Astrocyte (in vitro differentiated cells and primary cell): ENCODE data around the gene PPP1R7. TPM values are rescaled to one million over a fixed set of nuclear protein-coding genes. Genes with fewer than 3 reads are reported as not detected.

Source experiments
- DNase-seq: peaks from one replicate; pipeline ENCODE4 v3.0.0-alpha.2; 2010; ENCODE audit warnings: low read depth
- FAIRE-seq: peaks from 2 replicates; lab custom pipeline; 2011; peaks lifted over from hg19 to GRCh38; lab: Jason Lieb, UNC
- H2AFZ ChIP-seq: 2 replicates; pipeline ENCODE4 v1.6.0; 2012; ENCODE audit warnings: low read depth, low read length, inconsistent platforms
- H3K27ac ChIP-seq: 2 replicates; pipeline ENCODE4 v1.5.1; 2011; ENCODE audit warnings: low read depth, low read length, inconsistent platforms
- H3K27me3 ChIP-seq: 2 replicates; pipeline ENCODE4 v1.6.0; 2011; ENCODE audit warnings: low read length, inconsistent platforms; ENCODE audit not compliant: insufficient read depth
- H3K36me3 ChIP-seq: 2 replicates; pipeline ENCODE4 v1.5.1; 2011; ENCODE audit warnings: low read length, inconsistent platforms; ENCODE audit not compliant: insufficient read depth
- H3K4me1 ChIP-seq: 2 replicates; pipeline ENCODE4 v1.5.1; 2011; ENCODE audit warnings: low read length, inconsistent platforms; ENCODE audit not compliant: insufficient read depth
- H3K4me2 ChIP-seq: 2 replicates; pipeline ENCODE4 v1.6.0; 2012; ENCODE audit warnings: low read length, inconsistent platforms
- H3K4me3 ChIP-seq: 2 replicates; pipeline ENCODE4 v1.5.1; 2011; ENCODE audit warnings: low read depth, mild to moderate bottlenecking, low read length, inconsistent platforms; ENCODE audit not compliant: insufficient read depth
- H3K79me2 ChIP-seq: 2 replicates; pipeline ENCODE4 v1.6.0; 2012; ENCODE audit warnings: mild to moderate bottlenecking, low read length, inconsistent platforms; ENCODE audit not compliant: insufficient read depth
- H3K9ac ChIP-seq: 2 replicates; pipeline ENCODE4 v1.6.0; 2012; ENCODE audit warnings: mild to moderate bottlenecking, low read length, inconsistent platforms
- H3K9me3 ChIP-seq: 2 replicates; pipeline ENCODE4 v1.5.1; 2012; ENCODE audit warnings: low read depth, mild to moderate bottlenecking, low read length, inconsistent platforms; ENCODE audit not compliant: insufficient read depth
- H4K20me1 ChIP-seq: 2 replicates; pipeline ENCODE4 v1.6.0; 2012; ENCODE audit warnings: low read length, inconsistent platforms; ENCODE audit not compliant: insufficient read depth
- H3K27ac Mint-ChIP-seq: one replicate; pipeline ENCODE4 v1.8.0; 2021; ENCODE audit warnings: mild to moderate bottlenecking, mixed read lengths; ENCODE audit not compliant: unreplicated experiment
- H3K27me3 Mint-ChIP-seq: one replicate; pipeline ENCODE4 v1.8.0; 2021; ENCODE audit warnings: low read depth, mixed read lengths; ENCODE audit not compliant: unreplicated experiment
- H3K36me3 Mint-ChIP-seq: one replicate; pipeline ENCODE4 v1.8.0; 2021; ENCODE audit warnings: low read depth, mixed read lengths; ENCODE audit not compliant: unreplicated experiment
- H3K4me1 Mint-ChIP-seq: one replicate; pipeline ENCODE4 v1.8.0; 2021; ENCODE audit warnings: low read depth, mixed read lengths; ENCODE audit not compliant: unreplicated experiment
- H3K4me3 Mint-ChIP-seq: one replicate; pipeline ENCODE4 v1.8.0; 2021; ENCODE audit warnings: mild to moderate bottlenecking, moderate library complexity, mixed read lengths; ENCODE audit not compliant: unreplicated experiment
- H3K9me3 Mint-ChIP-seq: one replicate; pipeline ENCODE4 v1.8.0; 2021; ENCODE audit warnings: mild to moderate bottlenecking, mixed read lengths; ENCODE audit not compliant: unreplicated experiment
- CTCF ChIP-seq: IDR thresholded peaks from 2 replicates; pipeline ENCODE4 v1.5.1; 2011; ENCODE audit warnings: low read depth, mild to moderate bottlenecking, inconsistent platforms, low read length, moderate library complexity; ENCODE audit not compliant: insufficient read depth
- EZH2 ChIP-seq: IDR thresholded peaks from 2 replicates; pipeline ENCODE4 v1.6.1; 2012; ENCODE audit warnings: mild to moderate bottlenecking, low read length, inconsistent platforms; ENCODE audit not compliant: insufficient read depth
- total RNA-seq: library from RNA; stranded (reverse); gene quantifications from 2 replicates; pipeline ENCODE4 v1.2.1, GENCODE V29; 2021

PPP1R7 gene
- total RNA-seq, 1 donor from 2014 or later, result 53.4 TPM

- H3K4me2 ChIP-seq, result no peak overlapping the region
- H3K36me3 ChIP-seq, result no peaks in the 10 kb centered on the region
- no peaks in the 10 kb centered on the region for H4K20me1 ChIP-seq
- no peaks in the 10 kb centered on the region for H3K79me2 ChIP-seq
- FAIRE-seq (no peak), DNase-seq (no peak)
- peaks cover 20% of the 10 kb centered on the region for H3K27me3 Mint-ChIP-seq
- no peak overlapping the region for H3K9ac ChIP-seq
- no peaks in the 10 kb centered on the region for H3K4me1 Mint-ChIP-seq
- H2AFZ ChIP-seq, result no peak overlapping the region
- H3K4me1 ChIP-seq, result no peaks in the 10 kb centered on the region
- H3K4me3 Mint-ChIP-seq, result no peak overlapping the region
- no peaks in the 10 kb centered on the region for H3K9me3 ChIP-seq
- H3K4me3 ChIP-seq, result no peak overlapping the region
- peaks cover 7% of the 10 kb centered on the region for H3K36me3 Mint-ChIP-seq
- no peak overlapping the region for H3K27ac Mint-ChIP-seq
- no peak overlapping the region for H3K27ac ChIP-seq
- TF ChIP-seq CTCF, result no peak
- no peak for TF ChIP-seq EZH2
- H3K9me3 Mint-ChIP-seq, result no peaks in the 10 kb centered on the region
- H3K27me3 ChIP-seq, result no peaks in the 10 kb centered on the region
Observed at GRCh38 chr2:241132538-241133435, 17.5 kb upstream of the PPP1R7 start.

GRCh38 chr2:241133436-241133820 lies 16.8 kb upstream of the PPP1R7 start:
- Histone ChIP-seq H3K36me3 (no peaks in the 10 kb centered on the region), H3K9ac (no peak overlapping the region), H2AFZ (no peak overlapping the region), H3K27ac (no peak overlapping the region), H3K27me3 (no peaks in the 10 kb centered on the region), H3K4me2 (no peak overlapping the region), H3K79me2 (no peaks in the 10 kb centered on the region), H3K4me1 (no peaks in the 10 kb centered on the region), H3K4me3 (no peak overlapping the region), H4K20me1 (no peaks in the 10 kb centered on the region), H3K9me3 (no peaks in the 10 kb centered on the region)
- no peak for DNase-seq
- H3K4me3 Mint-ChIP-seq, result no peak overlapping the region
- H3K36me3 Mint-ChIP-seq, result peaks cover 2% of the 10 kb centered on the region
- FAIRE-seq, result no peak
- peaks cover 21% of the 10 kb centered on the region for H3K27me3 Mint-ChIP-seq
- no peaks in the 10 kb centered on the region for H3K9me3 Mint-ChIP-seq
- H3K4me1 Mint-ChIP-seq, result no peaks in the 10 kb centered on the region
- no peak overlapping the region for H3K27ac Mint-ChIP-seq
- TF ChIP-seq CTCF (no peak), EZH2 (no peak)

- no peak overlapping the region for H3K4me3 Mint-ChIP-seq
- peaks cover 4% of the 10 kb centered on the region for H3K4me1 Mint-ChIP-seq
- H3K4me1 ChIP-seq, result no peaks in the 10 kb centered on the region
- no peak overlapping the region for H3K27ac ChIP-seq
- no peaks in the 10 kb centered on the region for H3K27me3 ChIP-seq
- peaks cover 16% of the 10 kb centered on the region for H3K27me3 Mint-ChIP-seq
- FAIRE-seq (no peak), DNase-seq (no peak)
- H3K4me3 ChIP-seq, result no peak overlapping the region
- no peaks in the 10 kb centered on the region for H3K79me2 ChIP-seq
- no peaks in the 10 kb centered on the region for H3K36me3 Mint-ChIP-seq
- H3K27ac Mint-ChIP-seq, result no peak overlapping the region
- no peaks in the 10 kb centered on the region for H4K20me1 ChIP-seq
- no peaks in the 10 kb centered on the region for H3K9me3 ChIP-seq
- H3K9me3 Mint-ChIP-seq, result no peaks in the 10 kb centered on the region
- H3K9ac ChIP-seq, result no peak overlapping the region
- no peaks in the 10 kb centered on the region for H3K36me3 ChIP-seq
- no peak overlapping the region for H3K4me2 ChIP-seq
- TF ChIP-seq CTCF (no peak), EZH2 (no peak)
- H2AFZ ChIP-seq, result no peak overlapping the region
Observed at GRCh38 chr2:241134711-241135110, 15.6 kb upstream of the PPP1R7 start.
